Measurements from ENCODE around the gene AMZ1.
"Not testable (repeated sequence)": the region's sequence is repeated elsewhere in the genome, so short reads cannot be mapped to it uniquely, and the experiment has no call there.

Gene AMZ1

GRCh38 chr7:2667843-2668242 lies 20.2 kb upstream of the AMZ1 start:
- DNase-seq (ENCODE audit: low read depth in 2 of 2): no peak

- DNase-seq (ENCODE audit: low read depth in 2 of 2): no peak
These were observed 19.6 kb upstream of the AMZ1 start for GRCh38 chr7:2668401-2668800.

GRCh38 chr7:2670171-2670570 lies 17.8 kb upstream of the AMZ1 start:
- no peak for DNase-seq (ENCODE audit: low read depth in 2 of 2)

GRCh38 chr7:2670720-2671391 lies 17.1 kb upstream of the AMZ1 start:
- peak; percentile 39 to 66 for DNase-seq (ENCODE audit: low read depth in 2 of 2)

- DNase-seq (ENCODE audit: low read depth in 2 of 2): not testable (repeated sequence)
These were observed 14.8 kb upstream of the AMZ1 start for GRCh38 chr7:2673214-2673613.

GRCh38 chr7:2673934-2674333 lies 14.1 kb upstream of the AMZ1 start:
- no peak for DNase-seq (ENCODE audit: low read depth in 2 of 2)

- DNase-seq (ENCODE audit: low read depth in 2 of 2): no peak
These were observed 12.7 kb upstream of the AMZ1 start for GRCh38 chr7:2675256-2675764.

GRCh38 chr7:2676576-2676975 lies 11.4 kb upstream of the AMZ1 start:
- DNase-seq (ENCODE audit: low read depth in 2 of 2): not testable (repeated sequence)

GRCh38 chr7:2678454-2678853 lies 9.5 kb upstream of the AMZ1 start:
- not testable (repeated sequence) for DNase-seq (ENCODE audit: low read depth in 2 of 2)

- DNase-seq (ENCODE audit: low read depth in 2 of 2): not testable (repeated sequence)
These were observed 8.6 kb upstream of the AMZ1 start for GRCh38 chr7:2679135-2680127.

- DNase-seq (ENCODE audit: low read depth in 2 of 2): no peak
These were observed 7.7 kb upstream of the AMZ1 start for GRCh38 chr7:2680256-2680655.

- DNase-seq (ENCODE audit: low read depth in 2 of 2): peak; percentile 13 to 49
These were observed 7.1 kb upstream of the AMZ1 start for GRCh38 chr7:2680792-2681490.

GRCh38 chr7:2681929-2682799 lies 5.8 kb upstream of the AMZ1 start:
- no peak for DNase-seq (ENCODE audit: low read depth in 2 of 2)

GRCh38 chr7:2684501-2684900 lies 3.5 kb upstream of the AMZ1 start:
- DNase-seq (ENCODE audit: low read depth in 2 of 2): no peak

- no peak for DNase-seq (ENCODE audit: low read depth in 2 of 2)
These were observed 1.9 kb upstream of the AMZ1 start for GRCh38 chr7:2686101-2686500.

- no peak for DNase-seq (ENCODE audit: low read depth in 2 of 2)
These were observed 598 bp upstream of the AMZ1 start for GRCh38 chr7:2687338-2687869.

GRCh38 chr7:2688409-2689342 lies 674 bp downstream of the AMZ1 start:
- no peak for DNase-seq (ENCODE audit: low read depth in 2 of 2)

- DNase-seq (ENCODE audit: low read depth in 2 of 2): no peak
These were observed 1.4 kb downstream of the AMZ1 start for GRCh38 chr7:2689343-2689847.

- no peak for DNase-seq (ENCODE audit: low read depth in 2 of 2)
These were observed 2.1 kb downstream of the AMZ1 start for GRCh38 chr7:2689951-2690705.
